ENCODE measurements around the gene DLL3.

DLL3 gene

GRCh38 chr19:39554701-39555311 is 56.1 kb downstream of the DLL3 start:
- no peak for DNase-seq (ENCODE audit: low read depth, low spot score)

GRCh38 chr19:39555883-39556282 is 57.1 kb downstream of the DLL3 start:
- DNase-seq (ENCODE audit: low read depth, low spot score) = no peak

Data from iPS DF 19.7 (cell line).